ENCODE results near the gene COL5A1. TPM values are rescaled to one million over a fixed set of nuclear protein-coding genes. Genes with fewer than 3 reads are reported as not detected.

COL5A1 gene
- total RNA-seq, 2 donors from 2014 or later, result 127 to 129 TPM

DNA sequence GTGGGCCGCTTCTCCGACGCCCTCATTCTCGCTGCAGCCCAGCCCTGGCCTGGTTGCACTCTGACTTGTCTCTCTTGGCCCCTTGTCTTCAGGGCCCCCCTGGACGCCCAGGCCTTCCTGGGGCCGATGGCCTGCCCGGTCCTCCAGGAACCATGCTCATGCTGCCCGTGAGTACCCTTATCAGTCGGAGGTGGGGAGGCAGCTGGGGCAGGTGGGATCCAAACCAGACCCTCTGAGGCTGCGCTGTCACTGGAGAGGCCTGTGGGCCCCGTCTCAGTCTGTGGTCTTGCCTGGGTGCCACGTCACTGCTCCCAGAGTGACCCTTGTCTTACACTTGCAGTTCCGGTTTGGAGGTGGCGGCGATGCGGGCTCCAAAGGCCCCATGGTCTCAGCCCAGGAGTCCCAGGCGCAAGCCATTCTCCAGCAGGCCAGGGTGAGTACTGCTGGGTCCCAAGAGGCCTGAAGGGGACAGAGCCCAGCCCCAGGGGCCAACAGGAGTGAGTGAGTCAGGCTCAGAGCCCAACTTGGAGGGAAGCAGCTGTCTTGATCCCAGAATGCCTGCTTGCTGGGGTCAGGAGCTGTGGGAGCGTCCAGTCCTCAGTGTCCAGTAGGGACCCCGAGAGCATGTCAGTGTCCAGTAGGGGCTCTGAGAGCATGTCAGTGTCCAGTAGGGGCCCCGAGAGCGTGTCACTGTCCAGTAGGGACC lies 109.0 kb downstream of the COL5A1 start:
- no peaks in the 10 kb centered on the region for H3K27me3 ChIP-seq (replicated peaks; ENCODE audit: insufficient read depth)
- no peak for ATAC-seq (ENCODE audit: insufficient number of reproducible peaks, low FRiP score, low read depth)
- TF ChIP-seq, protein P1, sequence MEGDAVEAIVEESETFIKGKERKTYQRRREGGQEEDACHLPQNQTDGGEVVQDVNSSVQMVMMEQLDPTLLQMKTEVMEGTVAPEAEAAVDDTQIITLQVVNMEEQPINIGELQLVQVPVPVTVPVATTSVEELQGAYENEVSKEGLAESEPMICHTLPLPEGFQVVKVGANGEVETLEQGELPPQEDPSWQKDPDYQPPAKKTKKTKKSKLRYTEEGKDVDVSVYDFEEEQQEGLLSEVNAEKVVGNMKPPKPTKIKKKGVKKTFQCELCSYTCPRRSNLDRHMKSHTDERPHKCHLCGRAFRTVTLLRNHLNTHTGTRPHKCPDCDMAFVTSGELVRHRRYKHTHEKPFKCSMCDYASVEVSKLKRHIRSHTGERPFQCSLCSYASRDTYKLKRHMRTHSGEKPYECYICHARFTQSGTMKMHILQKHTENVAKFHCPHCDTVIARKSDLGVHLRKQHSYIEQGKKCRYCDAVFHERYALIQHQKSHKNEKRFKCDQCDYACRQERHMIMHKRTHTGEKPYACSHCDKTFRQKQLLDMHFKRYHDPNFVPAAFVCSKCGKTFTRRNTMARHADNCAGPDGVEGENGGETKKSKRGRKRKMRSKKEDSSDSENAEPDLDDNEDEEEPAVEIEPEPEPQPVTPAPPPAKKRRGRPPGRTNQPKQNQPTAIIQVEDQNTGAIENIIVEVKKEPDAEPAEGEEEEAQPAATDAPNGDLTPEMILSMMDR (IDR thresholded peaks at IDR 0.05), result no peak
- H3K4me1 ChIP-seq (ENCODE audit: control insufficient read depth in 1 of 2, low read depth in 2 of 2), result no peaks in the 10 kb centered on the region
- H3K27ac ChIP-seq, result no peak overlapping the region
- peaks cover 81% of the 10 kb centered on the region for H3K36me3 ChIP-seq
- H3K9me3 ChIP-seq, result no peaks in the 10 kb centered on the region
- DNase-seq (ENCODE audit: low spot score), result no peak
- H3K4me3 ChIP-seq, result no peak overlapping the region

DNA sequence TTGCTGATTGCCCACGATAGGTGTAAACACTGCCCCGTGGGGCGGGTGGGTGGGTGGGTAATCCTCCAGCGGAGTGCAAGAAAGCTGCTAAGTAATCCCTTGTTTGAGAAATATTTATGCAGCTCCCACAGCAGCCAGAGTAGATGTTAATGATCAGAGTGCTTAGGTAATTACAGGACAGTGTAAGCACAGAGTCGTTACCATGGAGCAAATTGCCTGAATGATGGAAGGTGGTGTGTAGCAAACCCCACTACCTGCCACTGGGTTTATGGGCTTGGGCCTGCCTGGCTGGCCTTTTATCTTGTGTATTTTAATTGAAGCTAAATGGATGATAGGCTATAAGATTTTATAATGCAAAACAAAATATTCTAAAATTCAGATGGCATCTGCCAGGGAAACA lies 110.0 kb downstream of the COL5A1 start:
- H3K27ac ChIP-seq, result no peak overlapping the region
- H3K27me3 ChIP-seq (replicated peaks; ENCODE audit: insufficient read depth), result no peaks in the 10 kb centered on the region
- ATAC-seq (ENCODE audit: insufficient number of reproducible peaks, low FRiP score, low read depth) (no peak), DNase-seq (ENCODE audit: low spot score) (no peak)
- no peak overlapping the region for H3K4me3 ChIP-seq
- H3K9me3 ChIP-seq, result no peaks in the 10 kb centered on the region
- TF ChIP-seq, protein P1 (IDR thresholded peaks at IDR 0.05), result no peak
- H3K36me3 ChIP-seq, result peaks cover 74% of the 10 kb centered on the region
- no peaks in the 10 kb centered on the region for H3K4me1 ChIP-seq (ENCODE audit: control insufficient read depth in 1 of 2, low read depth in 2 of 2)

DNA sequence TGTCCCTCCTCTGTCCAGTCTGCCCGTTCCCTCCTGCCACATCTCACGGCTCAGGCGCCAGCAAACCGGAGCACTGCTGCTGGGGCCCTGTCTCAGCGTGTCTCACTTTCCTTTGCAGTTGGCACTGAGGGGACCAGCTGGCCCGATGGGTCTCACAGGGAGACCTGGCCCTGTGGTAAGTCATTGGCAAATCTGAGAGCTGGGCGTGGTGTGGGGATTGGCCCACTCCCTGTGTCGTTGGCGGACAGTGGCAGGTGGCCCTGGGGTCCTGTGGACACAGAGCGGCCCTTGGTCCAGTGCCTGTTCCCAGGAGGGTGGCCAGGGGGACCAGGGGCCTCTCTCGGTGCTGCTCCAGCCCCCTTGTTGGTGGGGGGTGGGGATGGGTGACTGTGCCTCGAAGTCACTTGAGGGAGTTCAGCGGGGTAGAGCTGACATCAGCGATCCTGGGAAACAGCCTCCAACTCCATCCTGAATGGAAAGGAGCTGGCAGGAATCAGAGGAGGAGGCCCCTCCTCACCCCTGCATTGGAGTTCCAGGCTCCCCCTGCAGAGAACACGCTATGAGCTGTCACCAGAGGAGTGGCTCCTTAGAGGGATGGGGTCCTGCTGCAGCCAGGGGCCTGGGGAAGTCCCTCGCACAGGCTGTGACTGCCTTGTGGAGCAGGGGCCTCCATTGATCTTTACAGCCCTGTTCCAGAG lies 111.0 kb downstream of the COL5A1 start:
- no peak for ATAC-seq (ENCODE audit: insufficient number of reproducible peaks, low FRiP score, low read depth)
- Histone ChIP-seq H3K27ac (no peak overlapping the region), H3K9me3 (no peaks in the 10 kb centered on the region), H3K36me3 (peaks cover 66% of the 10 kb centered on the region), H3K4me1 (ENCODE audit: control insufficient read depth in 1 of 2, low read depth in 2 of 2) (no peaks in the 10 kb centered on the region), H3K4me3 (no peak overlapping the region), H3K27me3 (replicated peaks; ENCODE audit: insufficient read depth) (no peaks in the 10 kb centered on the region)
- TF ChIP-seq, protein P1 (IDR thresholded peaks at IDR 0.05), result no peak
- DNase-seq (ENCODE audit: low spot score), result no peak

DNA sequence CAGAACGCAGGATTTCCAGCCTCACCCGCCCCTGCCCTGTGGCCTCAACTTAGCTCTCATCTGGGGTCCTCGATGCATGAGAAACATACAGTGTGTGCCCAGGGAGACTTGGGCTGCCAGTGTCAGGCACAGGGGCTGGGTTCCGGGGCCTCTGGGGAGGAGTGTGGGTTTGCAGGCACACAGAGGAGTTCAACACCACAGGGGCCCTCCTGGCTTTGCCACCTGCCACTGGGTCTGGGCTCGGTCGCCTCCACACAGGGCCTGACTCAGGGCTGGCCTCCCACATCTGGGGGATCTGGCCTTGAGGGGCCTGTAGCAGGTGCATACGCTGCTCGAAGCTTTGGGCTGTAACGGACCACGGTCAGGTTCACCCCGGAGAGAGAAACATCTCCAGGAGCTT lies 111.6 kb downstream of the COL5A1 start:
- no peak overlapping the region for H3K4me3 ChIP-seq
- no peaks in the 10 kb centered on the region for H3K9me3 ChIP-seq
- no peak overlapping the region for H3K27ac ChIP-seq
- no peak for DNase-seq (ENCODE audit: low spot score)
- peaks cover 60% of the 10 kb centered on the region for H3K36me3 ChIP-seq
- no peak for ATAC-seq (ENCODE audit: insufficient number of reproducible peaks, low FRiP score, low read depth)
- no peaks in the 10 kb centered on the region for H3K4me1 ChIP-seq (ENCODE audit: control insufficient read depth in 1 of 2, low read depth in 2 of 2)
- no peaks in the 10 kb centered on the region for H3K27me3 ChIP-seq (replicated peaks; ENCODE audit: insufficient read depth)
- TF ChIP-seq, protein P1 (IDR thresholded peaks at IDR 0.05), result no peak

DNA sequence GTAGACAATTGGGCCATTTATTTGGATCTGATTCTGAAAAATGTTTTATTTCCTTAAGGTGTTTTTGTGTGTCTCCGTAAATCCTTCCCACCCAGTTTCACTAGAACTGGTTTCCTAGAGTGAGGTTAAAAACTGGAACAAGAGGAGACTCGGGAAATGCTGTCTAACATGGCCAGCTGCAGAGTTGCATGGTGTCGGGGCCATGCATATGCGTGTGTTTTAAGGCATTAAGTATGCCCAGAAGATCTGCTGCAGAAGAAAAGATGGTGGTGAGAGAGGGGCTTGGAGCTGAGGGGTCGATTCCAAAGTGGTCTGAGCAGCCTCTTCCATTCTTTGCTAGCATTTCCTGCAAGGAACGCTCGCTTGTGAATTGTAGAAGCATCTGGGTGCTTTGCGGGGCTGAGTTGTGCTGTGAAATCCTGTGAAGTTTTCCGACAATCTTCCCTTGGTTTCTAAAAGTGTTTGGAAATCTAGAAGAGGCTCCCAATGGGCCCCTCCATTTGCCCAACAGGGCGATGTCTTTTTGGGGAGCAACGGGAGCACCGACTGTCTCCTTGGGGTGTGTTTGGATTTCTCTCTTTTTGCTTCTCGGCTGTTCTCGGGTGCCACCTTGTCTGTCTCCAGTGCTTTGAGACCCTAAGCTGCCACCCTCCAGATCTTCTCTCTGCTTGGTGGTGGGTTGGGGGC lies 113.8 kb downstream of the COL5A1 start:
- Histone ChIP-seq H3K27me3 (replicated peaks; ENCODE audit: insufficient read depth) (no peaks in the 10 kb centered on the region), H3K36me3 (peaks cover 42% of the 10 kb centered on the region), H3K4me3 (no peak overlapping the region), H3K4me1 (ENCODE audit: control insufficient read depth in 1 of 2, low read depth in 2 of 2) (no peaks in the 10 kb centered on the region), H3K9me3 (no peaks in the 10 kb centered on the region), H3K27ac (no peak overlapping the region)
- TF ChIP-seq, protein P1 (IDR thresholded peaks at IDR 0.05), result no peak
- ATAC-seq (ENCODE audit: insufficient number of reproducible peaks, low FRiP score, low read depth), result no peak
- no peak for DNase-seq (ENCODE audit: low spot score)
